OCI-LY3 (cell line): Measurements from ENCODE around the gene MRRF.

Experiments used
- CTCF ChIP-seq: fragments of 200-600, 300-600 bp; sonication (generic); IDR thresholded peaks from 2 replicates; pipeline ENCODE4 v1.5.1; 2014; ENCODE audit warnings: antibody characterized with exemption, low read length, low read depth
- EZH2phosphoT487 ChIP-seq: fragments of 200-600 bp; shearing (Covaris generic); IDR thresholded peaks from 2 replicates; pipeline ENCODE4 v1.6.1; 2018; ENCODE audit warnings: antibody characterized with exemption, mixed run types, low read depth

GRCh38 chr9:122251351-122251750 is 13.3 kb upstream of the MRRF start:
- TF ChIP-seq CTCF (no peak), EZH2phosphoT487 (no peak)
